ENCODE data around the gene SORCS2. TPM values are rescaled to one million over a fixed set of nuclear protein-coding genes. Genes with fewer than 3 reads are reported as not detected.

SORCS2 gene
- total and polyA plus RNA-seq, 2 of the 13 experiments (the other 11 are each of a cell fraction or from before 2014, with no cell fraction given): 0.82 to 1.0 TPM

DNA sequence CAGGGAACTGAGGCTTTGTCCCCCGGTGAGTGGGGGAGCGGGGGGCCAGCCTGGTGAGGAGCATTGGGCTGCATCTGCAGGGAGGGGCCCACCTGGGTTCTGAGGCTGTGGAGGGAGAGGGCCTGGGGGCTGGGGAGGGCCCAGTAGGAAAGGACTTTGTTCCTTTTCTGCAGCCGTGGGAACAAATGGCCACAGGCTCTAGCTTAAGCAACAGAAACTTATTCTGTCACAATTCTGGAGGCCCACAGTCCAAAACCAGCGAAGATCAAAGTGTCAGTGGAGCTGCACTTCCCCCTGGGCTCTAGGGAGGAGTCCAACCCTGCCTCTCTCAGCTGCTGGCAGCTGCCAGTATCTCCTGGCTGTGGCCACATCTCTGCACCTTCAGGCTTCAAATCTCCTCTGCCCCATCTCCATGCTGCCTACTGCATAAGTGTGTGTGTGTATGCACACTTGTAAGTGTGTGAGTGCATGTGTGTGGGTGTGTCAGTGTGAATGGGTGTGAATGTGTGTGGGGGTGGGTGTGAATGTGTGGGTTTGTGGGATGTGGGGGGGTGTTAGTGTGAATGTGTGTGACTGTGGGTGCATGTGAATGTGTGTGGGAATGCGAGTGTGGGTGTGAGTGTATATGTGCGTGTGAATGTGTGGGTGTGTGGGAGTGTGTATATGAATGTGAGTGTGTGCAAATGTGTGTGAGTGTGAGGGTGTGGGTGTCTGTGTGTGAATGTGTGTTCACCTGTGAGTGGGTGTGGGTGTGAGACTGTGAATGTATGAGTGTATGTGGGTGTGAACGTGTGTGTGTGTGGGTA lies 446.8 kb downstream of the SORCS2 start (continued):
- TF ChIP-seq CCDC6 (CRISPR knock-in tag; IDR thresholded peaks at IDR 0.05): no peak
- TF ChIP-seq, protein P1, sequence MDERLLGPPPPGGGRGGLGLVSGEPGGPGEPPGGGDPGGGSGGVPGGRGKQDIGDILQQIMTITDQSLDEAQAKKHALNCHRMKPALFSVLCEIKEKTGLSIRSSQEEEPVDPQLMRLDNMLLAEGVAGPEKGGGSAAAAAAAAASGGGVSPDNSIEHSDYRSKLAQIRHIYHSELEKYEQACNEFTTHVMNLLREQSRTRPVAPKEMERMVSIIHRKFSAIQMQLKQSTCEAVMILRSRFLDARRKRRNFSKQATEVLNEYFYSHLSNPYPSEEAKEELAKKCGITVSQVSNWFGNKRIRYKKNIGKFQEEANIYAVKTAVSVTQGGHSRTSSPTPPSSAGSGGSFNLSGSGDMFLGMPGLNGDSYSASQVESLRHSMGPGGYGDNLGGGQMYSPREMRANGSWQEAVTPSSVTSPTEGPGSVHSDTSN (CRISPR knock-in tag; IDR thresholded peaks at IDR 0.05): no peak
- TF ChIP-seq ZNF547 (CRISPR knock-in tag; IDR thresholded peaks at IDR 0.05): no peak
- no peak for TF ChIP-seq PCBP1 (IDR thresholded peaks at IDR 0.05; ENCODE audit: borderline replicate concordance, low read depth, low read length)
- no peak for TF ChIP-seq ZNF670 (CRISPR knock-in tag; IDR thresholded peaks at IDR 0.05; ENCODE audit: borderline replicate concordance)
- TF ChIP-seq RBFOX2 (IDR thresholded peaks at IDR 0.05; ENCODE audit: low read depth, low read length): no peak
- no peak for TF ChIP-seq POLR2G (IDR thresholded peaks at IDR 0.05; ENCODE audit: low read depth, low read length)
- TF ChIP-seq ATF1 (CRISPR knock-in tag; IDR thresholded peaks at IDR 0.05): no peak
- peak; percentile 51; the same call in 1 of the 2 replicates for TF ChIP-seq ETV5 (CRISPR knock-in tag; IDR thresholded peaks at IDR 0.05; ENCODE audit: borderline replicate concordance)
- no peak for TF ChIP-seq YEATS2 (CRISPR knock-in tag; IDR thresholded peaks at IDR 0.05; ENCODE audit: borderline replicate concordance)
- no peak for TF ChIP-seq ZNF776 (CRISPR knock-in tag; IDR thresholded peaks at IDR 0.05)
- no peak for TF ChIP-seq ZNF121 (CRISPR knock-in tag; IDR thresholded peaks at IDR 0.05)
- TF ChIP-seq ZNF251 (CRISPR knock-in tag; IDR thresholded peaks at IDR 0.05): no peak
- TF ChIP-seq CBX5 (CRISPR knock-in tag; IDR thresholded peaks at IDR 0.05; ENCODE audit: borderline replicate concordance): no peak
- no peak for TF ChIP-seq WIZ (CRISPR knock-in tag; IDR thresholded peaks at IDR 0.05)
- TF ChIP-seq RFXANK (CRISPR knock-in tag; IDR thresholded peaks at IDR 0.05): no peak
- no peak for TF ChIP-seq IRX3 (CRISPR knock-in tag; IDR thresholded peaks at IDR 0.05; ENCODE audit: borderline replicate concordance, low read depth)
- TF ChIP-seq SATB2 (CRISPR knock-in tag; IDR thresholded peaks at IDR 0.05): no peak
- TF ChIP-seq KLF9 (CRISPR knock-in tag; IDR thresholded peaks at IDR 0.05; ENCODE audit: low read depth): no peak
- no peak for TF ChIP-seq SAFB2 (CRISPR knock-in tag; IDR thresholded peaks at IDR 0.05; ENCODE audit: borderline replicate concordance, low read depth)
- no peak for TF ChIP-seq HHEX (CRISPR knock-in tag; IDR thresholded peaks at IDR 0.05)
- TF ChIP-seq ATAD3A (CRISPR knock-in tag; IDR thresholded peaks at IDR 0.05): no peak
- TF ChIP-seq ZNF160 (CRISPR knock-in tag; IDR thresholded peaks at IDR 0.05): no peak
- no peak for TF ChIP-seq ZBTB39 (CRISPR knock-in tag; IDR thresholded peaks at IDR 0.05)
- no peak for TF ChIP-seq NFYB (CRISPR knock-in tag; IDR thresholded peaks at IDR 0.05)
- TF ChIP-seq RAD51 (IDR thresholded peaks at IDR 0.05; ENCODE audit: borderline replicate concordance): no peak; the same call in 1 of the 2 replicates
- TF ChIP-seq ZBTB42 (CRISPR knock-in tag; IDR thresholded peaks at IDR 0.05): no peak
- no peak for TF ChIP-seq HIVEP1 (CRISPR knock-in tag; IDR thresholded peaks at IDR 0.05)
- no peak for TF ChIP-seq ZFP82 (CRISPR knock-in tag; IDR thresholded peaks at IDR 0.05; ENCODE audit: borderline replicate concordance)
- no peak for TF ChIP-seq ZNF235 (CRISPR knock-in tag; IDR thresholded peaks at IDR 0.05; ENCODE audit: borderline replicate concordance)
- 0 out of 2 replicates have a peak, but pooled peaks have one; percentile 29 for TF ChIP-seq HNRNPL (IDR thresholded peaks at IDR 0.05; ENCODE audit: low read depth, low read length)
- no peak for TF ChIP-seq BRCA1 (CRISPR knock-in tag; IDR thresholded peaks at IDR 0.05)
